ENCODE data around the gene KLHL22.
"Not testable (repeated sequence)": the region's sequence is repeated elsewhere in the genome, so short reads cannot be mapped to it uniquely, and the experiment has no call there.

KLHL22 gene

DNA sequence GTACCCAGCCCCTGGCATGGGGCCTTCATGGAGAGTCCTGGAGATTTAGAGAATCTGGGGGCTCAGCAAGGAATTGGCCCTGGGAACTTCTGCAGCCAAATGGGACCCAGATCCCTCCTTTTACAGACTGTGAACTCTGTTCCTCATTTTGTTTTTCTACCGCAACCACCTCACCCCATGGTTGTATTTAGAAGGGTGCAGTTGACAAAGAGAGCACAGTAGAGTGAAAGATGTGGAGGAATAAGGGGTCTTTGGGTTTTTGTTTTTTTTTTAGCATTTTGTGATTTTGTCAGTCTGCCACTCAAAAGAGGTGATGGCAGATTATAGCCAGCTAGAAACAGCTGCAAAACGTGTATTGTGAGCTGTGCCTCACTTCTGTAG lies 99.7 kb downstream of the KLHL22 start:
- DNase-seq, result no peak

DNA sequence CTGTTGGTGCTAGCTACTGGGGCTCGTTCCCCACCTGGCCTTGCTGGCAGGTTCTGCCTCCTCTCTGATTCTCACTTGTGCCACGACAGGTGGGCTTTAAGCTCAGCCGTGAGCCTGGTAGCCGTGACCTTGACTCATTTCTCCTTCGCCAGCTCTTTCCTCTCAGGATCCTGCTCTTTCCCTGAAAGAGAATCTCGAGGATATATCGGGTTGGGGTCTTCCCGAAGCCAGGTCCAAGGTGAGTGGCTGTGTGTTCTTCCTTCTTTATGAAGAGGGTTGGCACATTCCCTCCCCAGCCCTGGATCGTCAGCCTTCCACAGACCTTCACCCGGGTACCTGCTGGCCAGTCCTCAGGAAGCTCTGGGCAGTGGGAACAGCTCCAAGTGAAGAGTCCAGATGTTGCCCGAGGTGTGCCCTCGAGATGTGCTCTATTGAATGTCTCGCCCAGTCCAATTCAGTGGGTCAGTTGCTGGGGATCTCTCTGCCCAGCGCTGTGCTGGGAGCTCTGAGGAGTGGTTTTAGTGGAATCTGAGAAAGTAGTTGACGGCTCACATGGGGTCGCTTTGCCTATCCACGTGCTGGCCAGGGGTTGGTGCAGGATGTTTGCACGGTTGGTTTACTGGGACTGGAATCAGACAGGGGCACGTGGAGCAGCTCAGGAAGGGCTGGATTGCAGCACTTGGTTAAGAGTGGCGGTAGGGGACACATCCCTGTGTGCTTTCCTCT lies 100.3 kb downstream of the KLHL22 start:
- no peak for DNase-seq

DNA sequence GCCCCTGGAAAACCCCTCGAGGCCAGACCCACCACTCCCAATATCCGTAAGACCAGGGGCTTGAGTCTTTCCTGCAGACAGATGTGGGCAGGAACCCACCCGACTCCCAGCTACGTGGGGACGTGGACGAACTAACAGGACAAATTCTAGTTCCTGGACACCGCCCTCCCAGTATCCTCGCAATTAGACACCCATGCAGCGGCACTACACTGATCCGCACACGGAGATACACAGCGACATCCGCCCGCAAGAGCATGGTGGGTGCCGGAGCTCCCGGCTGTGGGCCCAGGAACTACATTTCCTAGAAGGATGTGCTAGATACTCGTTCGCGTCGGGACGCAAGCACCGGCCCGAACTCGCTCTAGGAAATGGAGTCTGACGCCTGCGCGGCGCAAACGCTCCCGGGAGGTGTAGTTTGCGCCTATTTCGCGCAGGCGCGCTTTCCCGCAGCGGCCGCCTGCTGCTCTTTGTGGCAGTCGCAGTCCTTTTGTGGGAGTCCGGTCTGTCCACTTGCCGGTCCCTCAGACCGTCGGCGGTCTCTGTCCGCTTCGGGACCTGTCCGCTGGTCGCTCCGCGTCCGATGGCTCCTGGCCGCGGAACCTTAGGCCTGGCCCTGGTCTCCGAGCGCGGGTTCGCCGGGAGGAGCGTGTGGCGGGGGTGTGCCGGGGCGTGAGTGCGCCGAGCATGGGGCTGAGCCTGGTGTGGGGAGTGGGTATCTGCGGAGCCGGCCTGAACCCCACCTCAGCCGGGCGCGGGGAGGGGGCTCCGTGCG lies 101.7 kb downstream of the KLHL22 start, which contains the start of gene ZNF74:
ZNF74 (plus strand) TSS at position 447 of the 772 bp plus-strand sequence. CDS start 478 bp downstream, outside the sequence.
- peak; percentile 82 for DNase-seq

DNA sequence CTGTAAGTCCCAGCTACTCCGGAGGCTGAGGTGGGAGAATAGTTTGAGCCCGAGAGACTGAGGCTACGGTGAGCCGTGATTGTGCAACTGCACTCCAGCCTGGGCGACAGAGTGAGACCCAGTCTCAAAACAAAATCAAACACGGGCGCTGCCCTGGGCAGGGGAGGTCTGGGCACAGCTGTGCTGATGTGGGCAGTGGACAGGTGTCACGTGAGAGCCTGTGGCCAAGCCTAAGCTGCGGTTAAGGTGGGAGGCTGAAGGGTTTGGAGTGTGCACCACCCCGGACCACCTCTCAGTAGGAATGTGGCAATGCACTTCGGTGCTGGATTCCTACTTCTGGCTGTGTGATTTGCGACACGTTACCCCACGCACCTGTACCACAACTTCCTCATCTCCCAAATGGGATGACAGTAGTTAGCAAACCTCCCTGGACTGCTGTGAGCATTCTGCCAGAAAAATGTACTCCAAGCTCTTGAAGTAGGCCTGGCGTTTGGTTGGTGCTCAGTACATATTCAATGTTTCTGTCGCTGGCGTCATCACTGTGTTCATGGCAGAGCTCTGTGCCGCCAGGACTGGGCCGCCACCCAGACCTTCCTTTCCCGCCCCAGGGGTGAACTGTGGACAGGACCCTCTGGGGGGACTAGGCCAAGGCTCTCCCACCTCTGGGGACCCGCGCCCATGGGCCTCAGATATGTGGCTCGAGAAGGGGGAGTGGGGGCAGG lies 102.5 kb downstream of the KLHL22 start:
- DNase-seq, result no peak

DNA sequence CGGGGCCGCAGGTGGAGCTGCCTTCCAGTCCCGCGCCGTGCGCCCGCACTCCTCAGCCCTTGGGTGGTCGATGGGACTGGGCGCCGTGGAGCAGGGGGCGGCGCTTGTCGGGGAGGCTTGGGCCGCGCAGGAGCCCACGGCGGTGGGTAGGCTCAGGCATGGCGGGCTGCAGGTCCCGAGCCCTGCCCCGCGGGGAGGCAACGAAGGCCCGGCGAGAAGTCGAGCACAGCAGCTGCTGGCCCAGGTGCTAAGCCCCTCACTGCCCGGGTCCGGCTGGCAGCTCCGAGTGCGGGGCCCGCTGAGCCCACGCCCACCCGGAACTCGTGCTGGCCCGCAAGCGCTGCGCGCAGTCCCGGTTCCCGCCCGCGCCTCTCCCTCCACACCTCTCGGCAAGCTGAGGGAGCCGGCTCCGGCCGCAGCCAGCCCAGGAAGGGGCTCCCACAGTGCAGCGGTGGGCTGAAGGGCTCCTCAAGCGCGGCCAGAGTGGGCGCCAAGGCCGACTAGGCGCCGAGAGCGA lies 103.2 kb downstream of the KLHL22 start:
- not testable (repeated sequence) for DNase-seq

All from activated effector memory CD4-positive, alpha-beta T cell treated with Interleukin-2 at 50 U/mL for 16 hours (primary cell).